Suprapubic skin (tissue), 4 donors: ENCODE data around the gene TMEM151A. TPM values are rescaled to one million over a fixed set of nuclear protein-coding genes. Genes with fewer than 3 reads are reported as not detected.

Source experiments
- DNase-seq, 2 donors: peaks; one replicate each; pipeline ENCODE4 v3.0.0-alpha.2; 2019; ENCODE audit warnings: low spot score in 2 of 2
- H3K27ac ChIP-seq: fragments of 200-600 bp; sonication (generic); one replicate; pipeline ENCODE4 v1.5.1; 2019
- H3K27me3 ChIP-seq: fragments of 200-600 bp; sonication (generic); one replicate; pipeline ENCODE4 v1.5.1; 2019
- H3K36me3 ChIP-seq: fragments of 200-600 bp; sonication (generic); one replicate; pipeline ENCODE4 v1.5.1; 2019
- H3K4me1 ChIP-seq: fragments of 200-600 bp; sonication (generic); one replicate; pipeline ENCODE4 v1.5.1; 2019
- H3K4me3 ChIP-seq: fragments of 200-600 bp; sonication (generic); one replicate; pipeline ENCODE4 v1.5.1; 2019; ENCODE audit warnings: mild to moderate bottlenecking
- H3K9me3 ChIP-seq: fragments of 200-600 bp; sonication (generic); one replicate; pipeline ENCODE4 v1.5.1; 2019
- EP300 ChIP-seq: sonication (generic); formaldehyde crosslinking; IDR thresholded peaks from one replicate; pipeline ENCODE4 v1.6.1; 2017; ENCODE audit warnings: antibody characterized with exemption
- POLR2A ChIP-seq, 2 donors: fragments of 450-650 bp; IDR thresholded peaks; one replicate each; pipeline ENCODE4 v1.6.1; 2017; ENCODE audit warnings: antibody characterized with exemption in 2 of 2, mild to moderate bottlenecking in 2 of 2, moderate library complexity in 2 of 2
- POLR2AphosphoS5 ChIP-seq, 3 donors: sonication (generic); formaldehyde crosslinking; IDR thresholded peaks; one replicate each; pipeline ENCODE4 v1.6.1; 2017; ENCODE audit warnings: antibody characterized with exemption in 3 of 3
- WGBS: methylation state at CpG from one replicate; pipeline ENCODE4 v1.1.5; 2018; 5-methylcytosine and 5-hydroxymethylcytosine counted together
- total RNA-seq, 4 donors: library from RNA; depleted of rRNA; stranded (reverse); fragments of >200 nt; gene quantifications; one replicate each; pipeline ENCODE4 v1.1.0, GENCODE V29; 2016
- TF ChIP-seq, protein P1 (sequence below), 2 donors: fragments of 200-600 bp in 1 of 2; fragments of 450-650 bp in 1 of 2; sonication (generic) in 1 of 2; IDR thresholded peaks; one replicate each; pipeline ENCODE4 v1.5.1; 2016 to 2019; ENCODE audit warnings: antibody characterized with exemption in 2 of 2, mild to moderate bottlenecking in 1 of 2, moderate library complexity in 1 of 2

TMEM151A gene
- total RNA-seq, 4 donors from 2014 or later, result not detected

DNA sequence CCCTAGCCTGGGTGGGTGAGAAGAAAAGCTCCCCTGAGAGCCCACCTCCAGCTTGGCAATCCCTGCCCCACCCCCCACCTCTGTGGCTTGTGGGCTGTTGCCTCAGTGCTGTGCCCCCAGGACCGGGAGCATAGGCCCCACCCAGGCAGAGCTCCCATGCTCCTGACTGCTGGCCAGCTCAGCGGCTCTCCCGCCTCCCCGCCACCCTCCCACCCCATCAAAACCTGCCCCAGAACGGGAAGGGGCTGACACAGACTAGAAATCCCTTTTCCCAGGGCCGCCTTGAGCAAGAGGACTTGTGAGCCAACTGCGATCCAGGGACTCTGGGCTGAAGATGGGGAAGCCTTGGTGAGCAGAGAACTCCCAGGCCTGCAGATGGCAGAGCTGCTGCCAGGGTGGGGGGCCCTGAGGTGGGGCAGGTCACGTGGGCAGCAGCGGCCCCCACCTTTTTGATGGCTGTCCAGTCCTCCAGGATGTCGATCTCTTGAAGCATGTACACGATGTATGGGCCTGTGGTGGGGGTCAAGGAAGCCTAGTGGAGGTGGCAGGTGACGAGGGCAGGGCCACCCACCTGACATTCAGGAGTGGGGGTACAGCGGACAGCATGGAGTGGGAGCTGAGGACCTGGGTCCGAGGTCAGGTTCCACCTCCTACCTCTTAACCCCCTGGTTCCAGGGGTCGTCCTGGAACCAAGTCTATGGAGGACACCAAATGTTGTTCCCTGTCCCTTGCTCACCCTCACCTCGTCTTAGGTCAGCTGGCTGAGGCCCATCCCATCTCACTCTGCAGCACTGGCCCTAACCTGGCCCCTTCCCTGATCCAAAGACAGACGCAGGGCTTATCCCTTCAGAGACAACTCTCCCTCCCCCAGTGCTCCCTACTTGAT is 46.8 kb downstream of the TMEM151A start:
- Histone ChIP-seq H3K9me3 (no peaks in the 10 kb centered on the region), H3K36me3 (peaks cover 46% of the 10 kb centered on the region), H3K4me3 (no peak overlapping the region), H3K27me3 (no peaks in the 10 kb centered on the region), H3K4me1 (peaks cover 64% of the 10 kb centered on the region), H3K27ac (peak overlapping the region; percentile 90)
- DNase-seq, result no peak
- TF ChIP-seq, protein P1, sequence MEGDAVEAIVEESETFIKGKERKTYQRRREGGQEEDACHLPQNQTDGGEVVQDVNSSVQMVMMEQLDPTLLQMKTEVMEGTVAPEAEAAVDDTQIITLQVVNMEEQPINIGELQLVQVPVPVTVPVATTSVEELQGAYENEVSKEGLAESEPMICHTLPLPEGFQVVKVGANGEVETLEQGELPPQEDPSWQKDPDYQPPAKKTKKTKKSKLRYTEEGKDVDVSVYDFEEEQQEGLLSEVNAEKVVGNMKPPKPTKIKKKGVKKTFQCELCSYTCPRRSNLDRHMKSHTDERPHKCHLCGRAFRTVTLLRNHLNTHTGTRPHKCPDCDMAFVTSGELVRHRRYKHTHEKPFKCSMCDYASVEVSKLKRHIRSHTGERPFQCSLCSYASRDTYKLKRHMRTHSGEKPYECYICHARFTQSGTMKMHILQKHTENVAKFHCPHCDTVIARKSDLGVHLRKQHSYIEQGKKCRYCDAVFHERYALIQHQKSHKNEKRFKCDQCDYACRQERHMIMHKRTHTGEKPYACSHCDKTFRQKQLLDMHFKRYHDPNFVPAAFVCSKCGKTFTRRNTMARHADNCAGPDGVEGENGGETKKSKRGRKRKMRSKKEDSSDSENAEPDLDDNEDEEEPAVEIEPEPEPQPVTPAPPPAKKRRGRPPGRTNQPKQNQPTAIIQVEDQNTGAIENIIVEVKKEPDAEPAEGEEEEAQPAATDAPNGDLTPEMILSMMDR (IDR thresholded peaks at IDR 0.05), result no peak
- TF ChIP-seq EP300, result no peak
- TF ChIP-seq POLR2AphosphoS5 (IDR thresholded peaks at IDR 0.05), result no peak
- TF ChIP-seq POLR2A (IDR thresholded peaks at IDR 0.05), result no peak
- WGBS, result 71% methylated on average over 6 of the region's 17 CpGs

DNA sequence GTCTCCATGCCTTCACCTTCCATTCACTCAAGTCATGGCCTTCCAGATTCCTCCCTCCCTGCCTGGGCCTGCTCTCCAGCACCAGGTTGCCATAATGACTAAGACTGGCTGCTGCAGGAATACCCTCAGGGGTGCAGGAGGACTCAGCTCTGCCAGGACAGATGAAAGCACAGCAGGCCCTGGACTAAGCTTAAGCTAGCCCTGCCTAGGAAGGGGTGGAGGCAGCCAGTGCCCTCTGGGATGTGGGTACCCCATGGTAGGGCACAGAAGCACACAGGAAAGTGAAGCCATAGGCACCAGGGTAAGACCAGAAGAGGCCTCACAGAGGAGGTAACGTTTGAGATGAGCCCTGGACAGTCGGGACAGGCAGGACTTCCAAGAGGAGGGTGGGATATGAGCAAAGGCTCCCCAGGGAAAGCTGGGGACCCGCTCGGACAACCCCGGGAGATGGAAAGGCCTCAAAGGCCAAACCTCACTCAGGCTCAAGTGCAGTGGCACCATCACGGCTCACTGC is 47.5 kb downstream of the TMEM151A start:
- DNase-seq, result no peak
- Histone ChIP-seq H3K4me3 (no peak overlapping the region), H3K9me3 (no peaks in the 10 kb centered on the region), H3K4me1 (peaks cover 67% of the 10 kb centered on the region), H3K36me3 (peaks cover 41% of the 10 kb centered on the region), H3K27me3 (no peaks in the 10 kb centered on the region), H3K27ac (peak overlapping the region; percentile 90)
- WGBS, result 68% methylated on average over 6 of the region's 6 CpGs
- TF ChIP-seq, protein P1 (IDR thresholded peaks at IDR 0.05), result no peak
- TF ChIP-seq POLR2AphosphoS5 (IDR thresholded peaks at IDR 0.05), result peak in 1 of 3 donors; percentile 54

DNA sequence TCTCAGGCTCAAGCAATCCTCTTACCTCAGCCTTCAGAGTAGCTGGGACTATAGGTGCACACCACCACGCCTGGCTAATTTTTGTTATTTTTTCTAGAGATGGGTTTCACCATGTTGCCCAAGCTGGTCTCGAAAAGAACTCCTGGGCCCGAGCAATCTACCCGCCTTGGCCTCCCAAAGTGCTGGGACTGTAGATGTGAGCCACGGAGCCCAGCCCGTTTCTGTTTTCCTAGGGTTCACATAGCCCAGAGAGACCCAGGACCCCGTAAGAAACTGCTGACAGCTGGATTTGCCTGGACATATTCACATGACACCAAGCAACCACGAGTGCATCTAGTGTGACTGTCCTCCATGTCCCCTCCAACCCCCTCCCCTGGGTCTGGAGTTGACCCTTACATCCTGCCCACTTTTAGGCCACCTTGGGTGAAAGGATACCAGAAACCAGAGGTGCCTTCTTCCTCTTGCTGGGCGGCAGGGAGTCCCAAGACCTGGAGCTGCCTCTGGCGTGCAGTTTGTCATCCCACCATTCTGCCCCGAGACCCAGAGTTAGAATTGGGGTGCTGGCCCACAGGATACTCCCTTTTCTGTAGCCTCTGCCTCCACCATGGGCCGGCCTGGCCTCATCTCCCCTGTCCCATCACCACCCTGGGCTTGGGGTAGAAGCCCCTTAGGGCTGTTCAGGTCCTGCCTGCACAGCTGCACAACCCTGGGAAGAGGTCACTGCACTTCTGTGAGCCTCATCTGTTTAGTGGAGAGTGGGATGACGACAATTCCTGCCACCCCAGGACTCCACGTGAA is 48.2 kb downstream of the TMEM151A start:
- Histone ChIP-seq H3K27me3 (no peaks in the 10 kb centered on the region), H3K27ac (peak overlapping the region; percentile 55), H3K4me1 (peaks cover 65% of the 10 kb centered on the region), H3K4me3 (no peak overlapping the region), H3K9me3 (no peaks in the 10 kb centered on the region), H3K36me3 (peaks cover 41% of the 10 kb centered on the region)
- 80% methylated on average over 13 of the region's 14 CpGs for WGBS
- DNase-seq, result no peak
- TF ChIP-seq POLR2AphosphoS5 (IDR thresholded peaks at IDR 0.05) (no peak), POLR2A (IDR thresholded peaks at IDR 0.05) (no peak), EP300 (no peak)
- TF ChIP-seq, protein P1 (IDR thresholded peaks at IDR 0.05), result no peak

DNA sequence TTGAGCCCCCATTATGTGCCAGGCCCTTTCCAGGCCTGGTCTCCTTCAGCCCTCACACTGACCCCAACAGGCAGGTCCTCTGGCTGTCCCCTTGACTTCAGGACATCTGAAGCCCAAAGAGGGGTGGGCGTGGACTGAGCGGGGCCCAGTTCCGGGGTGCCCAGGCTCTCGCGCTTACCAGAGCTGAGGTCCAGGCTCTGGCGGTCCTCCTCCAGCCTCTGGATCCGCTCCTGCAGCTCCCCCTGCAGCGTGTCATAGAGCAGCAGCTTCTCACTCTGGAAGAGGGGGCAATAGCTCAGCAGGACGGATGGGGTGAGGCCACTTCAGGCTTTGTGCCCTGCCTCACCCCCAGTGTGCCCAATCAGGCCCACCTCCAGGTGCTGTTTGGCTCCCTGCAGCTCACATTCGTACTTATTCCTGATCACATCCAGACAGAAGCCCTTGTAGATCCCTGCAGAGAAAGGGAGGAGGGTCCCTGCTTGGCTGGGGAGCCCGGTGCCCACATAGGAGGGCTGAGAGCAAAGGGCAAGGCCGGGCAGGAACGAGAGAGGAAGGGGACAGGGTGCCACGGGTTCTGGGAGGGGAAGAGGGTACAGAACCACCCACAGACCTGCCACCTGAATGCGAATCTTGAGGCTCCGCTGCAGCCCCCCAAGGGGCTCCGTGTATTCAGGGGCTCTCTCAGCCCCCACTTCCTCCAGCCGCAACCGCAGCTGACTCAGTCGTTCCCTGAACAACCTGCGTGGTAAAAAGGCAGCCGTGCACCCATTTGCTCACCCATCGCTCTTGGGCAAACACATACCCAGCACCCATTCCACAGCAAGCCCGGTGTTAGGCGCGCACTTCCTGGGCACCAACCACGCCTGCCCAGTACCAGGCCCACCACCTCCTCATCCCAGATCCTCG is 49.2 kb downstream of the TMEM151A start:
- DNase-seq, result no peak
- H3K36me3 ChIP-seq, result peaks cover 41% of the 10 kb centered on the region

More for the DNA sequence above, 49.2 kb downstream of the TMEM151A start:
- Histone ChIP-seq H3K27ac (no peak overlapping the region), H3K4me1 (peaks cover 64% of the 10 kb centered on the region), H3K9me3 (no peaks in the 10 kb centered on the region), H3K27me3 (no peaks in the 10 kb centered on the region), H3K4me3 (no peak overlapping the region)
- TF ChIP-seq, protein P1 (IDR thresholded peaks at IDR 0.05), result no peak
- TF ChIP-seq EP300, result no peak
- TF ChIP-seq POLR2A (IDR thresholded peaks at IDR 0.05), result no peak
- TF ChIP-seq POLR2AphosphoS5 (IDR thresholded peaks at IDR 0.05), result no peak
- WGBS, result 91% methylated on average over 20 of the region's 28 CpGs
